Right renal pelvis (tissue), 4 donors: ENCODE data around the gene ERCC6. TPM values are rescaled to one million over a fixed set of nuclear protein-coding genes. Genes with fewer than 3 reads are reported as not detected.

Experiments used
- DNase-seq, 4 donors: peaks; one replicate each; pipeline ENCODE4 v3.0.0-alpha.2; 2013; ENCODE audit warnings: low read depth in 4 of 4, low spot score in 3 of 4, missing footprints in 1 of 4
- polyA plus RNA-seq, 4 donors: library from polyadenylated mRNA; unstranded; fragments of 120-200 nt; gene quantifications; one replicate each; pipeline ENCODE4 v1.2.1, GENCODE V29; 2013; ENCODE audit not compliant: insufficient read length in 4 of 4

ERCC6 gene
- 10 to 100 TPM; 15.2 to 17.7 (median 16.4) TPM for polyA plus RNA-seq

DNA sequence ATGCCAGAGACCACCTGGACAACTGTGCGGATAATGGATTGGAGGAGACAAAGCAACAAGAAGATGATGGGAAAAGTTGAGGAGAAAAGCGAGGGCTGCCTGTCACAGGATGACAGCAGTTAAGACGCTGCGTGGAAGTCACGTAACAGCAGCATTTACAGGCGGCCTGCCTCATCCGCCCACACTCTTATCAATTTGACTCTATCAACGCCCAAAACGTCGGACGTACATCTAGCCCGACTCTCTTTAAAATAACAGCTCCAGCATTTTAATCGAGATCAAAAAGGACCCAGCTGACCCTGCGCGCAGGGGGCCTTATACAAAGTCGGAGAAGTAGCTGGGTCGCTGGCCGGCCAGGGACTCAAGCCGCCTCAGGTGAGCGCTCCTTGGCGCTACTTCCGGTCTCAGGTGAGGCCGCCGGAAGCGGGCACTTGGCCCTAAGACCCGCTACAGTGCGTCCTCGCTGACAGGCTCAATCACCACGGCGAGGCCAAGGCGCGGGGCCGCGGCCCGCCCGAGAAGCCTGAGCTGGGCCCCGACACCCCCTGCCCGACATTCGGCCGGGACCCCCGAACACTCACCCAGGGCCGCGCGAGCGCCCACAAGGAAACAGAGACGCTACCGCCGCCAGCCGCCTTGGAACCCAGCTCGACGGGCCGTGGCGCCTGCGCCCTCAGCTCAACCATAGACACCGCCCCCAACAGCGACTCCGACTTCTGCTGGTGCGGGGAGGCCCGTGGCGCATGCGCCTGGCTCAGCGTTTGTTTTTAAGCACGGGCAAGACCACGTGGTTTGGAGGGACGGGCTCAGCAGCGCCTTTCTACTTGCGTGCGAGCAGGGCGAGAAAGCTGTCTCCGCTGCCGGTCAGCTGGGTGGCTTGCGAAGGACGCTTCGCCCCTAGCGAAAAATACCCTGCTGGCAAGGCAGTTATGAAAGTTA, at the start of gene ERCC6:
ERCC6 (minus strand) TSS at position 741 of the 939 bp plus-strand sequence.
- peak; percentile 87 to 94 (median 93) for DNase-seq

DNA sequence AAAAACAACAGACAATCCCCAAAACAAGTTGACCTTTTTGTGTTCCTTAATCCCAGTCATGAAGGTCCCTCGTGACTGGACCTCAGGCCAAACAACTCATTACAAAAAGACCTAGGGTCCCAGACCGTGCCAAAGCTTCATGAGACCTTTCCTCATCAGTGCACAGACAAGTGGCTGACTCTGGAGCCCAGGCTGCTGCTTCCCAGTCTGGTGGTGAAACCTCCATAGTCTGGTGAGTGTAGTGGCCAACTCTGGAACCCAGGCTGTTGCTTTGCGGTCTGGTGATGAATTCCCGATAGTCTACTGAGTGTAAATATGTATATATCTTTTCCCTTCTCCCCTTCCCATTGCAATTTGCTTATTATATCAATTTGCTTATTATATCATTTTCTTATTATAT, 49.1 kb upstream of the ERCC6 start:
- no peak for DNase-seq

DNA sequence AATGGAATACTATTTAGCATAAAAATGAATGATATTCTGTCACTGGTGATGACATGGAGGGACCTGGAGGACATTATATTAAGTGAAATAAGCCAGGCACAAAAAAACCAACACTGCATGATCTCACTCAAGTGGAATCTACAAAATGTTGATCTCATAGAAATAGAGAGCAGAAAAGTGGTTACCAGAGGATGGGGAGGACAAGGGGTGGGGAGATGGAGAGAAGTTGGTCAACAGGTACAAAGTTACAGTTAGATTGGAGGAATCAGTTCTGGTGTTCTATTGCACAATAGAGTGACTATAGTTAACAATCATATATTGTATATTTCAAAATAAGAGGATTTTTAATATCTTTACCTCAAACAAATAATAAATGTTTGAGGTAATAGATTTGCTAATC, 46.5 kb upstream of the ERCC6 start:
- DNase-seq = no peak

DNA sequence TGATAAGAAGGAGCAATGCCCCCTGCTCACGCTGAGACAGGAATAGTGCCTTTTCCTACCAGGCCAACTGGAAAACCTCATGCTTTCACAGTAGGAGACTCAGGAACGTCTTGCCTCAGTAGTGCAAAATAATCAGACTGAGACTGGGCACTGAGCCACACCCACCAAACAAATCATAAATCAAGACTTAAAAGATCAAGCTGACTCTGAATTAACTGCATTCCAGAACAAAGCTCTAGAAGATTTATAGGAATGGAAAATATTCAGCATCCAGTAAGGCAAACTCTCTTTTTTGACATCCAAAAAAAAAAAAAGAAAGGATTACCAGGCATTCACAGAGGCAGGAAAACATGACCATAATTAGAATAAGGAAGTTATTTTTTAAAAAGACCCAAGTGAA, 40.7 kb upstream of the ERCC6 start:
- no peak for DNase-seq

DNA sequence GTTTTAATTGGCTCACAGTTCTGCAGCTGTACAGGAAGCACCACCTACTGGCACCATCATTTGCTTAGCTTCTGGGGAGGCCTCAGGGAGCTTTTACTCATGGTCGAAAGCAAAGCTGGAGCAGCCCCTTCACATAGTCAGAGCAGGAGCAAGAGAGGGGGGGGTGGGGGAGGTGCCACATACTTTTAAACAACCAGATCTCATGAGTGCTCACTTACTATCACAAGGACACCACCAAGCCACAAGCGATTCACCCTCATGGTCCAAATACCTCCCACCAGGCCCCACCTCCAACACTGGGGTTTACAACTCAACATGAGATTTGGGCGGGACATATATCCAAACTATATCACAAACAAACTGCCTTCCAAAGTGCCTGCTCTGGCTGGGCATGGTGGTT, 39.5 kb upstream of the ERCC6 start:
- no peak for DNase-seq

DNA sequence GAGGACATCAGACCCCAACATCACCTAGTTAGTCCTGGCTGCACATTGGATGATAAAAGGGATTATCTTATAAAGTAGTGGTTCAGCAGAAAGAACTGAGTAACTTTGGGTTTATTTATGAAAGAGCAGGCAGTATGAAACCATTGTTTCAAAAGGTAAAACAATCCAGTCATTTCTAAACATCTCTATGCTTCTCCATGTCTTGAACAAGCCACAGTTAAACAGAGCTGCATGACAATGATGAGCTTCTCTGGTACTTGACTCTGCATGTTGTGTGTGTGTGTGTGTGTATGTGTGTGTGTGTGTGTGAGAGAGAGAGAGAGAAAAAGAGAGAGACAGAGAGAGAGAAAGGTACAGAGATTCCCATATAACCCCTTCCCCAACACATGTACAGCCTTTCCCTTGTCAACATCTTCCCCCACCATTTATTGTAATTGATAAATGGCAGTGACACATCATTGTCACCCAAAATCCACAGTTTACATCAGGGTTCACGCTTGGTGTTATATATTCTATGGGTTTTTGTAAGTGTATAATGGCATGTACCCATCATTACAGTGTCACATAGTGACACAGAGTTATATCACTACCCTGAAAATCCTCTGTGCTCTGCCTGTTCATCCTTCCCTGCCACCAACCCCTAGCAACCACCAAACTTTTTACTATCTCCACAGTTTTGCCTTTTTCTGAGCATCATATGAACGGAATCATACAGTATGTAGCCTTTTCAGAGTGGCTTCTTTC, 38.4 kb upstream of the ERCC6 start:
- no peak for DNase-seq

DNA sequence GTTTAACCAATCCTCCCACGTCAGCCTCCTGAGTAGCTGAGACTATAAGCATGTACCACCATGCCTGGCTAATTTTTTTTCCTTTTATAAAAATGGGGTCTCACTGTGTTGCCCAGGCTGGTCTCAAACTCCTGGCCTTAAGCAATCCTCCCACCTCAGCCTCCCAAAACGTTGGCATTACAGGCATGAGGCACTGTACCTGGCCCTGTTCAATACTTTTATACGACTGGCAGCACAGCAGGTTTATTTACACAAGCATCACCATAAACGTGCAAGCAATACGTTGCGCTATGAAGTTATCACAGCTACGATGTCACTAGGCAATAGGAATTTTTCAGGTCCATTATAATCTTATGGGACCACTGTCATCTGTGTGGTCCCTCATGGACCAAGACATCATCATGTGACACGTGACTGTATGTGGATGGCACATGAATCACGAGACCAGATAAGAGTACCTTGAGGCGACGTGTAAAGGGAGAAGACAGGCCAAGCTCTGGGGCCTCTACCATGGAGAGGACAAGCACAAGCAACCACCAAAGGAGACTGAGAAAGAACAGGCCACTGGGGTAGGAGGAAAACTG, 36.7 kb upstream of the ERCC6 start:
- no peak for DNase-seq

DNA sequence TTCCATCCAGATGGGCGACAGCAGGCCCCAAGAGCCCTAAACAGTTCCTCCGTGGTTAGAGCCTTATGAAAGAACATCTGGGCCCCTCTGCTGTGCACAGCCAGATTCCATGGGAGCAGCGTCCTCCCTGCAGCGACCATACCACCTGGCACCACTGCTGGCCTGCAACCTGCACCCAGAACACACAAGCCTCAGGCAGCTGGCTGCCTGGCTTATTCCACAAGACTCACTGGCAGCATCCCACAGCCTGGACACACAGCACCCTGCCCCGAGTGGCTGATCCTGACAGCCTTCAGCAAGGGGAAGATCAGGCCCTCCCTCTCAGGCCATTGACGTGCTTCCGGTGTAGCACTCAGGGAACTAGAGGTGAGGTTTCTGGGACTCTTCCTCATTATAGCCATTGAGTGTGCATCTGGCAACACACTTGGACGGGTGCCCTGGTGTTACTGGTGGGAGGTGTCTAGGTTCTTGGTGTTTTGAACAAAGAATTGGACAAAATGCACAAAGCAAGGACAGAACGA, 33.7 kb upstream of the ERCC6 start:
- no peak for DNase-seq

DNA sequence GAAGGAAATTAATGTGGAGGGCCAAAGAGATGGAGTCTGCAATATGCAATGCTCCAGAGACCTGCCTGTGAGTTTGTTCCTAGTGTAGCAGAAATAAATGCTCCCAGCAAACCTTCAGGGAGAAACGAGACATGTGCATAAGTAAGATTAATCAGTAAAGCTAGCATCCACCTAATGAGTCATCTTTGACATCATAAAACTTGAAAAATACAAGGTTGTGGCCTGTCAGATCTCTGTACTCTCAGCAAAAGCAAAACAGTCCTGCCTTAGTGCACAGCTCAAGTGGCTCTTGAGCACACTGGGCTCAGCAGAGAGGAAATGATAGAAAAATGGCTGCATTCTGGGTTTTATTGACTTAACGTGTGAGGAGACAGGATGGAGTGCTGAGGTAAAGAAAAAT, 32.5 kb upstream of the ERCC6 start:
- no peak for DNase-seq

DNA sequence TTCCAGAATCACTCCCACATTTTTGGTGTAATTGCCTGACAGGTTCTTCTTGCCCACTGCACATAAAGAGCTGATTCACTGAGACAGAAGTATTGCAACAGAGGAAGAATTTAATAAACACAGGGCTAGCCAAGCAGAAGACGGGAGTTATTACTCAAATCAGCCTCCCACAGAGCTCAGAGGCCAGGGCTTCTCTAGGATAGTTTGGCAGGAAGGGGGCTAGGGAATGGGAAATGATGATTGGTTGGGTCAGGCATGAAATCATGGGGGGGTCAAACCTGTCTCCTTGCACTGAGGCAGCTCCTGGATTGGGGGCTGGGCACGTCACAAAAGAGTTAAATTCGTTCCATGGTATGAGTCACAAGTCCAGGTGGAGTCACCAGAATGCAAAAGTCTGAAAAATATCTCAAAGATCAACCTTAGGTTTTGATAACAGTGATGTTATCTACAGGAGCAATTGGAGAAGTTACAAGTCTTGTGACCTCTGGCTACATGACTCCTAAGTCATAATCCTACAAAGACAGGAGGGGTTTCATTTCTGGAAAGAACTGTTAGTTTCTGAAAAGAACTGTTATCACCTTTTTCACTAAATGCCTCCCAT, 30.2 kb upstream of the ERCC6 start:
- no peak for DNase-seq

DNA sequence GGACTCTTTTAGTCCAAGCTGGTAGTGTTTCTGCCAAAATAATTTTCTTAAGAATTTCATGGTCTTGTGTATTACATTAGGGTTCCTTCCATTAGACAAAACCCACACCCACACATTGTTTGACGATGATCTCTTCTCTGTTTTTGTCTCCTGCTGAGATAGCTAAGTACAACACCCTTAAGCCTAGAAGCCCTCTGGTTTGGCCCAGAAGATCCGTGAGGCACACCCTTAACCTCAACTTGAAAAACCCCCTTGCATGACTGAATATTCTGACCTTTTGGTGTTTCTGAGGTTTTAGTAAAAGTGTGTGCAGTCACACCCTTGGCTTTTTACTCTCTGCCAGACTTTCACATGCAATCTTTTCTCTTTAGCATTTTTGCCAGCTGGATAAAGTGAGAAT, 29.3 kb upstream of the ERCC6 start:
- DNase-seq = no peak

DNA sequence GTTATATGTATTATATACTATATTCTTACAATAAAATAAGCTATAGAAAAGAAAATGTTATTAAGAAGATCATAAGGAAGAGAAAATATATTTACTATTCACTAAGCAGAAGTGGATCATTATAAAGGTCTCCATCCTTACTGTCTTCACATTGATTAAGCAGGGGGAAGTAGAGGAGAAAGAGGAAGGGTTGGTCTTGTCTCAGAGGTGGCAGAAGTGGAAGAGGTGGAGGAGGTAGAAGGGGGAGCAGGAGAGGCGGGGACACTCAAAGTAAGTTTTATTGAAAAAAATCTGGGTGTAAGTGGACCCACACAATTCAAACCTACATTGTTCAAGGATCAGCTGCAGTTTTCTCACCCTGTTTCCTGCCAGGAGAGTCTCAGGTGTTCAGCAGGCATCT, 28.9 kb upstream of the ERCC6 start:
- DNase-seq = no peak

DNA sequence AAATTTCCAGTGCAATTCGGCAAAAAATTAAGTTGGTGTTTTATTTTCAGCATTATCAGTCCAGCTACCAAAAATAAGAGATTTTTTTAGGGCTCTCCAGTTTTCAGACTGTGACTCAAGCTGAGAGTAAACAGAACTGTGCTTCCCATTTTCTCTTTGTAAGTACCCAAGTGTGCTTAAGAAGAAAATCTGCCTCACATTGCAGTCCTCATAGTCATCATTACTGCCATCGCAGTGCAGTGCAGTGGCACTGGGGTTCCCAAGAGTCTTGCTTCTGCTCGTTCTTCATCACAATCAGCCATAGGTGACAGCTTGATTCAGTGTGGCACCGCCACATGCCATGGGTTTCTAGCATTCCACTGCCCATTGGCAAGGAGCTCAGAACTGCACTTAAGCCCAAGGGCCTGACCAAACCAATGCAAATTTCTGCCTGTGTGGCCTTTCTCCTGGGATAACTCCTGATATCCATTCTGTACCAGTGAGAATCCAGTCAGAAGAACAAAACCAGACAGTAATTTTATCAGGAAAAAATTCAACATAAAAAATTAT, 25.6 kb upstream of the ERCC6 start:
- no peak for DNase-seq

DNA sequence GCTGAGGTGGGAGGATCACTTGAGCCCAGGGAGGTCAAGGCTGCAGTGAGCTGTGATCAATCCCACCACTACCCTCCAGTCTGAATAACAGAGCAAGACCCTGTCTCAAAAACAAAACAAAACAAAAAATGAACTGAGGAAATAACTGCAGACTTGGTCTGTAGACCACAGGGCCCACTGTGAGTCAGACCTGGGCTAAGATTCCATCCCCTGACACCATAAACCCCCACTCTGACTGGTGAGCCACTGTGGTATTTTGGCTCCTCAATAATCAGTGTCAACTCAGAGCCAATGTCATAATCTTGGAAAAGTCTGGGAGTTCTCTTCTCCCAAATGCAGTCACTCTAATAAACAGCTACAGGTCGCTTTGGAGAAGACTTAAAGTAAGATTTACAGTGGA, 24.0 kb upstream of the ERCC6 start:
- DNase-seq = no peak

DNA sequence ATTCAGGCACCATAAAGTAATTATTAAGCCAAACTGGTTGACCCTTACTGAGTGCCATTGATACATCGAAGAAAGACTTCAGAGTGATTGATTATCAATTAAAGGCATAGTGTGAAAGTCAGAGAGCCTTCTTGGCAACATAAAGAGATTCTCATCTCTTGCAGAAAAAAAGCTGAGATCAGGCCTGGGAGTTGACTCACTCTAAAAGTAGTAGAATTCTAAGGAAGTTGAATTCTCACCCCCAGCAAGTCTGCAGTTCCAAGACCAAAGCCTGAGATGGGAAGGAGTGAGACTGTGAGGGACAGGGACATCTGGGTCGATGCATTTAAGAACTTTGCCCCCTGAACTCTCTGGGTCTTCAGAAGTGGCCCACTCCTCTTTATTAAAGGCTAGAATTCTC, 21.6 kb upstream of the ERCC6 start:
- no peak for DNase-seq

DNA sequence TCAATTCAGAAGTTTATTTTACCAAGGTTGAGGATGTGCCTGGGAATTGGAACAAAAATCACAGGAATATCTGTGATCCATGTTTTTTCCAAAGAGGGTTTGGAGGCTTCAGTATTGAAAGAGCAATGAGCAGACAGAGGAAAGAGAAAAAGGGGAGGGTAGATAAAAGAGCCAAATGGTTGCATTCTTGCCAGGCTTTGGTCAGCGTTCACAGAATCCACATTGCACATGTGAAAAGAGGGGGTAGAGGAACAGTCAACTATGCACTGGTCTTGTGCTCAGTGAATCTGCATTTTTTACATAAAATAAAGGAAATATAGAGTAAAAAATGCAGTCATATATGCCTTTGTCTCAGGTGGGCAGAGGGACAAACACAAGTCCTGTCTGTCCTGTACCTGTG, 20.6 kb upstream of the ERCC6 start:
- DNase-seq = no peak

DNA sequence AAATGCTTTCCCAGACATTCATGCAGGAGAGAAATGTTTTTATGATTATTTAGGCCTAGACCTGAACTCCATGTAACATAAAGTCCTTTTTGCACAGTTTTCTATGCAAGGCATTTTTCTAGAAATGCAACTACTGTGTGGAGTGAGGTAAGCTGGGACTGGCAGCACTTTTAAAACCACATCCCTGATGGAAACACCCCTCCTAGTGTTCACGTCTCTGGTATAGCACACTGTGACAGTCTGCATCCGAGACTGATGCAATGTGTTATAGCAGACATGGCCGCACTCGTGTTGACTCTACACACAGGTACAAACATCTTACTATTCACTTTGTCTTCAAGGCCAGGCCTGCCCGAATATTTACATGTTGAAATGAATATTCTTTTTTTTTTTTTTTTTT, 19.3 kb upstream of the ERCC6 start:
- no peak for DNase-seq

DNA sequence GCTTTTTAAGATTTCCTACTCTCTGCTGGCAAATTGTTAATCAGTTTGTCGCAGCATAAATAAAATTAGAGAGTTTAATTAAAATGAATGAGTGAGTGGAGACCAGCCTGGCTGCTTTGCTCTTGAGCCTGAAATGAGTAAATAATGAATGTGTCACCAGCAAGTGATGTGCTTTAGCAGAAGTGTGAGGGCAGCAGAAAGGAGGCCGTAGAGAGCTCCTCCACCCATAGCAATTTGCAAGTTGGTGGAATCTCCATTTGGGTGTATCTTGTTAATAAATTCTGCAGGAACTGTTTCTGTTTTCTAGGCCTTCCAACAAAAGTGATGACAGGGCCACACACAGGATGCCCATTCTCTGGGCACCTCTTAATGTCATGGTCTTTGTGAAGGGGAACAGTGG, 18.8 kb upstream of the ERCC6 start:
- DNase-seq = no peak

DNA sequence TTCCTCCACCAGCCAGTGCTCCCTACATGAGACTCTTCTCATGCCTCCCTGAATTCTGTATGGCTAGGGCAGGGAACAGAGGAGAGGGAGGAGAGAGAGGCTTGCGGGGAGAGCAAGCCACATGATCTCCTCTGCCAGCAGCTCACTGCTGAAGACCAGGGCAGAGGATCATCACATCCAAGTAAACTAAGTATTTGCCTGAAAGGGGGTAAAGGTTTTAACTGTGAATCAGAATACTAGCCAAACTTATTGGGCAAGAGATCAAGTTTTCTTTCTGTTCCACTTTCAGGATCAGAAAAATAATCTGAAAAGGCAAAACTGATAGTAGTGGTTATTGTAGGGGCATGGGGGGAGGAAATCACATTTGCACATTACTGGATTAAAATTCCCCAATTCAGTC, 17.8 kb upstream of the ERCC6 start:
- no peak for DNase-seq

DNA sequence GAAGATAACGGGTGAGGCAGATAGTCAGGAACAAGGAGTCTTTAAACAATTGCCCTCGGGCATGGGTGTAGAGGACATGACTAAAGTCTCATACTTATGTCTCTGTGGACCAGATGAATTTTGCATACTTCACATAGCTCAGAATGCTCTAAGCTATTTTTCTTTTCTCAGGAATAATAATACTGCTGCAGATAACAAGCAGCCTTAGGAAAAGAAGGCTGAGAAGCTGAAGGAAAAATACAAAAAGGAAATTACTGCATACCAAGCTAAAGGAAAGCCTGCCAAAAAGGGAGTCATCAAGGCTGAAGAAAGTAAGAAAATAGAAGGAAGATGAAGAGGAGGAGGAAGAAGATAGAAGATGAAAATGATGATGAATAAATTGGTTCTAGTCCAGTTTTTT, 13.4 kb upstream of the ERCC6 start:
- DNase-seq = no peak

DNA sequence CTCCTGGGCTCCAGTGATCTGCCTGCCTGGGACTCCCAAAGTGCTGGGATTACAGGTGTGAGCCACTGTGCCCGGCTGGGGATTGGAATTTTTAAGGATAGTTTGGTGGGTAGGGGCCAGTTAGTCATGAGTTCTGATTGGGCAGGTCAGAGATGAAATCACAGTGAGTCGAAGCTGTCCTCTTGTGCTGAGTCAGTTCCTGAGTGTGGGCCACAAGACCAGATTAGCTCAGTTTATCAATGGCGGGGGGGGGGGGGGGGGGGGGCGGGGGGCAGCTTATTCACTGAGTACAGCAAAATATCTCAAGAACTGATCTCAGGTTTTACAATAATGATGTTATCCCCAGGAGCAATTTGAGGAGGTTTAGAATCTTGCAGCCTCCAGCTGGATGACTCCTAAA, 11.6 kb upstream of the ERCC6 start:
- no peak for DNase-seq
